HG02642 (cell line): Measurements from ENCODE around the gene TUNAR.

Source experiments
- ATAC-seq: cut with Tn5 transposase; IDR thresholded peaks from one replicate; pipeline ENCODE4 v1.9.1; 2021; ENCODE audit warnings: mild to moderate bottlenecking; ENCODE audit not compliant: unreplicated experiment, poor library complexity

TUNAR gene

GRCh38 chr14:95876761-95877538, at the start of gene TUNAR:
TUNAR (plus strand) TSS chr14:95876832.
- ATAC-seq = no peak

GRCh38 chr14:95828649-95829265, 47.9 kb upstream of the TUNAR start:
- ATAC-seq = no peak

GRCh38 chr14:95829321-95829720, 47.3 kb upstream of the TUNAR start:
- no peak for ATAC-seq

GRCh38 chr14:95830386-95830785, 46.2 kb upstream of the TUNAR start:
- ATAC-seq = no peak

- ATAC-seq = no peak
Observed at GRCh38 chr14:95831041-95831440, 45.6 kb upstream of the TUNAR start.

- ATAC-seq = no peak
Observed at GRCh38 chr14:95831468-95831867, 45.2 kb upstream of the TUNAR start.

GRCh38 chr14:95832012-95832411, 44.6 kb upstream of the TUNAR start:
- ATAC-seq = no peak

GRCh38 chr14:95833429-95833828, 43.2 kb upstream of the TUNAR start:
- no peak for ATAC-seq

GRCh38 chr14:95834496-95834895, 42.1 kb upstream of the TUNAR start:
- ATAC-seq = no peak

GRCh38 chr14:95835121-95835730, 41.4 kb upstream of the TUNAR start:
- ATAC-seq = no peak

GRCh38 chr14:95838862-95839261, 37.8 kb upstream of the TUNAR start:
- ATAC-seq = no peak

- no peak for ATAC-seq
Observed at GRCh38 chr14:95840094-95840700, 36.4 kb upstream of the TUNAR start.

GRCh38 chr14:95841668-95842067, 35.0 kb upstream of the TUNAR start:
- no peak for ATAC-seq

- no peak for ATAC-seq
Observed at GRCh38 chr14:95849761-95850160, 26.9 kb upstream of the TUNAR start.

GRCh38 chr14:95850429-95850828, 26.2 kb upstream of the TUNAR start:
- ATAC-seq = no peak

- no peak for ATAC-seq
Observed at GRCh38 chr14:95855606-95856005, 21.0 kb upstream of the TUNAR start.

- ATAC-seq = no peak
Observed at GRCh38 chr14:95857275-95857674, 19.4 kb upstream of the TUNAR start.

GRCh38 chr14:95858893-95859292, 17.7 kb upstream of the TUNAR start:
- ATAC-seq = no peak

GRCh38 chr14:95862243-95862642, 14.4 kb upstream of the TUNAR start:
- ATAC-seq = no peak

- no peak for ATAC-seq
Observed at GRCh38 chr14:95863295-95863694, 13.3 kb upstream of the TUNAR start.

GRCh38 chr14:95869776-95870175, 6.9 kb upstream of the TUNAR start:
- ATAC-seq = no peak
